Neuron (in vitro differentiated cells): ENCODE measurements around the gene EEF1AKMT3.
"Not testable (repeated sequence)": the region's sequence is repeated elsewhere in the genome, so short reads cannot be mapped to it uniquely, and the experiment has no call there.

ENCODE experiments used
- H2AFZ ChIP-seq: one replicate; pipeline ENCODE4 v1.6.1; 2013; ENCODE audit warnings: low read depth, mild to moderate bottlenecking, inconsistent platforms, low read length, moderate library complexity
- H3K27me3 ChIP-seq: one replicate; pipeline ENCODE4 v1.6.1; 2013; ENCODE audit warnings: low read length; ENCODE audit not compliant: insufficient read depth
- H3K36me3 ChIP-seq: one replicate; pipeline ENCODE4 v1.6.1; 2013; ENCODE audit warnings: low read length; ENCODE audit not compliant: insufficient read depth
- H3K4me1 ChIP-seq: one replicate; pipeline ENCODE4 v1.6.1; 2013; ENCODE audit warnings: low read length; ENCODE audit not compliant: insufficient read depth
- H3K4me3 ChIP-seq: 2 replicates; pipeline ENCODE4 v1.5.1; 2013; ENCODE audit warnings: mild to moderate bottlenecking, low read length, moderate library complexity
- H3K9me3 ChIP-seq: one replicate; pipeline ENCODE4 v1.6.1; 2013; ENCODE audit warnings: low read length

Gene EEF1AKMT3

GRCh38 chr12:57817261-57817989, 45.0 kb downstream of the EEF1AKMT3 start:
- no peaks in the 10 kb centered on the region for H3K27me3 ChIP-seq
- peaks cover 36% of the 10 kb centered on the region for H3K36me3 ChIP-seq
- H3K4me3 ChIP-seq = no peak overlapping the region
- H3K9me3 ChIP-seq = no peaks in the 10 kb centered on the region
- no peak overlapping the region for H2AFZ ChIP-seq
- H3K4me1 ChIP-seq = no peaks in the 10 kb centered on the region

GRCh38 chr12:57817990-57818331, 45.5 kb downstream of the EEF1AKMT3 start:
- H2AFZ ChIP-seq, H3K4me1 ChIP-seq, H3K9me3 ChIP-seq, H3K4me3 ChIP-seq, H3K27me3 ChIP-seq: not testable (repeated sequence)
- peaks cover 38% of the 10 kb centered on the region for H3K36me3 ChIP-seq

GRCh38 chr12:57820119-57820518, 47.7 kb downstream of the EEF1AKMT3 start:
- not testable (repeated sequence) for H3K4me1 ChIP-seq, H2AFZ ChIP-seq, H3K4me3 ChIP-seq, H3K27me3 ChIP-seq, H3K9me3 ChIP-seq
- peaks cover 56% of the 10 kb centered on the region for H3K36me3 ChIP-seq

GRCh38 chr12:57821015-57821414, 48.6 kb downstream of the EEF1AKMT3 start:
- peaks cover 65% of the 10 kb centered on the region for H3K36me3 ChIP-seq
- not testable (repeated sequence) for H2AFZ ChIP-seq

GRCh38 chr12:57821474-57822214, 49.2 kb downstream of the EEF1AKMT3 start:
- Histone ChIP-seq H3K36me3 (peaks cover 71% of the 10 kb centered on the region), H3K27me3 (no peaks in the 10 kb centered on the region), H3K4me3 (no peak overlapping the region), H3K9me3 (no peaks in the 10 kb centered on the region), H2AFZ (no peak overlapping the region), H3K4me1 (no peaks in the 10 kb centered on the region)

More at GRCh38 chr12:57821015-57821414, 48.6 kb downstream of the EEF1AKMT3 start:
- H3K9me3 ChIP-seq, H3K4me3 ChIP-seq, H3K4me1 ChIP-seq, H3K27me3 ChIP-seq: not testable (repeated sequence)

- Histone ChIP-seq H3K4me3 (no peak overlapping the region), H3K36me3 (peaks cover 80% of the 10 kb centered on the region), H2AFZ (no peak overlapping the region), H3K9me3 (no peaks in the 10 kb centered on the region), H3K4me1 (no peaks in the 10 kb centered on the region), H3K27me3 (no peaks in the 10 kb centered on the region)
Observed at GRCh38 chr12:57822392-57823130, 50.1 kb downstream of the EEF1AKMT3 start.

- Histone ChIP-seq H3K9me3 (no peaks in the 10 kb centered on the region), H3K4me1 (no peaks in the 10 kb centered on the region), H2AFZ (no peak overlapping the region), H3K36me3 (peaks cover 83% of the 10 kb centered on the region), H3K4me3 (no peak overlapping the region), H3K27me3 (no peaks in the 10 kb centered on the region)
Observed at GRCh38 chr12:57823131-57823907, 50.9 kb downstream of the EEF1AKMT3 start.

GRCh38 chr12:57823908-57824640, 51.7 kb downstream of the EEF1AKMT3 start:
- no peak overlapping the region for H2AFZ ChIP-seq
- H3K4me3 ChIP-seq = no peak overlapping the region
- no peaks in the 10 kb centered on the region for H3K4me1 ChIP-seq
- no peaks in the 10 kb centered on the region for H3K27me3 ChIP-seq
- no peaks in the 10 kb centered on the region for H3K9me3 ChIP-seq
- H3K36me3 ChIP-seq = peaks cover 91% of the 10 kb centered on the region

GRCh38 chr12:57825451-57825850, 53.0 kb downstream of the EEF1AKMT3 start:
- Histone ChIP-seq H3K4me3 (no peak overlapping the region), H3K36me3 (peaks cover 91% of the 10 kb centered on the region), H3K9me3 (no peaks in the 10 kb centered on the region), H3K4me1 (no peaks in the 10 kb centered on the region), H3K27me3 (no peaks in the 10 kb centered on the region), H2AFZ (no peak overlapping the region)

- H3K36me3 ChIP-seq = peaks cover 84% of the 10 kb centered on the region
Observed at GRCh38 chr12:57826400-57826799, 54.0 kb downstream of the EEF1AKMT3 start.

GRCh38 chr12:57826966-57827365, 54.6 kb downstream of the EEF1AKMT3 start:
- H3K36me3 ChIP-seq = peaks cover 78% of the 10 kb centered on the region
- H2AFZ ChIP-seq = no peak overlapping the region
- peaks cover 5% of the 10 kb centered on the region for H3K4me1 ChIP-seq
- H3K27me3 ChIP-seq = no peaks in the 10 kb centered on the region
- H3K9me3 ChIP-seq = no peaks in the 10 kb centered on the region
- H3K4me3 ChIP-seq = no peak overlapping the region

More at GRCh38 chr12:57826400-57826799, 54.0 kb downstream of the EEF1AKMT3 start:
- no peaks in the 10 kb centered on the region for H3K4me1 ChIP-seq
- no peak overlapping the region for H2AFZ ChIP-seq
- H3K9me3 ChIP-seq = no peaks in the 10 kb centered on the region
- H3K27me3 ChIP-seq = no peaks in the 10 kb centered on the region
- no peak overlapping the region for H3K4me3 ChIP-seq

GRCh38 chr12:57829025-57829777, 56.8 kb downstream of the EEF1AKMT3 start:
- no peaks in the 10 kb centered on the region for H3K9me3 ChIP-seq
- H3K4me1 ChIP-seq = peaks cover 28% of the 10 kb centered on the region
- no peak overlapping the region for H3K4me3 ChIP-seq
- no peak overlapping the region for H2AFZ ChIP-seq
- peaks cover 58% of the 10 kb centered on the region for H3K36me3 ChIP-seq
- no peaks in the 10 kb centered on the region for H3K27me3 ChIP-seq
